ENCODE measurements around the gene HOXD10. TPM values are rescaled to one million over a fixed set of nuclear protein-coding genes. Genes with fewer than 3 reads are reported as not detected.

The HOXD10 gene
- total and polyA plus RNA-seq, 2 experiments from 2014 or later, result 16.0 to 17.2 TPM

GRCh38 chr2:176164611-176165369 is 48.2 kb downstream of the HOXD10 start:
- Histone ChIP-seq H3K36me3 (ENCODE audit: low read depth) (no peaks in the 10 kb centered on the region), H3K4me1 (ENCODE audit: insufficient read depth) (peaks cover 8% of the 10 kb centered on the region; the same call in 1 of the 2 replicates), H3K27me3 (replicated peaks; ENCODE audit: insufficient read depth) (no peaks in the 10 kb centered on the region), H3F3A (ENCODE audit: insufficient read depth) (0 out of 2 replicates have a peak, but pooled peaks cover 13% of the 10 kb centered on the region), H4K20me1 (ENCODE audit: insufficient read depth) (no peaks in the 10 kb centered on the region), H2AFZ (no peak overlapping the region), H3K9me2 (ENCODE audit: insufficient read depth) (no peaks in the 10 kb centered on the region), H3K4me2 (ENCODE audit: unreplicated experiment) (no peak overlapping the region), H3K79me2 (ENCODE audit: insufficient read depth) (no peaks in the 10 kb centered on the region), H3K4me3 (no peak overlapping the region), H3K9me3 (ENCODE audit: low read depth) (no peaks in the 10 kb centered on the region), H3K27ac (no peak overlapping the region), H3K9ac (no peak overlapping the region)
- 96% methylated on average over 52 of the region's 52 CpGs for WGBS, 2 experiments (ENCODE audit: low coverage in 1 of 2, low lambda C conversion rate in 2 of 2, missing lambda C conversion rate in 2 of 2)
- in situ Hi-C loops (cut with MboI), result no loop called here
- no peak for DNase-seq
- no peak for TF ChIP-seq EZH2 (IDR thresholded peaks at IDR 0.05; ENCODE audit: insufficient read depth, poor library complexity, severe bottlenecking)
- TF ChIP-seq EZH2phosphoT487 (IDR thresholded peaks at IDR 0.05; ENCODE audit: insufficient read depth, low read depth), result no peak

GRCh38 chr2:176165370-176166050 is 48.9 kb downstream of the HOXD10 start:
- Histone ChIP-seq H3K27me3 (replicated peaks; ENCODE audit: insufficient read depth) (no peaks in the 10 kb centered on the region), H3K4me2 (ENCODE audit: unreplicated experiment) (no peak overlapping the region)

GRCh38 chr2:176166272-176166671 is 49.7 kb downstream of the HOXD10 start:
- no peak for TF ChIP-seq EZH2phosphoT487 (IDR thresholded peaks at IDR 0.05; ENCODE audit: insufficient read depth, low read depth)
- TF ChIP-seq EZH2 (IDR thresholded peaks at IDR 0.05; ENCODE audit: insufficient read depth, poor library complexity, severe bottlenecking), result no peak
- Histone ChIP-seq H3K4me2 (ENCODE audit: unreplicated experiment) (no peak overlapping the region), H3K27me3 (replicated peaks; ENCODE audit: insufficient read depth) (no peaks in the 10 kb centered on the region), H3K79me2 (ENCODE audit: insufficient read depth) (no peaks in the 10 kb centered on the region), H3K9ac (no peak overlapping the region), H4K20me1 (ENCODE audit: insufficient read depth) (no peaks in the 10 kb centered on the region), H2AFZ (no peak overlapping the region), H3K9me2 (ENCODE audit: insufficient read depth) (no peaks in the 10 kb centered on the region), H3K36me3 (ENCODE audit: low read depth) (no peaks in the 10 kb centered on the region), H3K4me1 (ENCODE audit: insufficient read depth) (peaks cover 8% of the 10 kb centered on the region; the same call in 1 of the 2 replicates), H3K4me3 (no peak overlapping the region), H3F3A (ENCODE audit: insufficient read depth) (0 out of 2 replicates have a peak, but pooled peaks cover 13% of the 10 kb centered on the region), H3K27ac (no peak overlapping the region), H3K9me3 (ENCODE audit: low read depth) (no peaks in the 10 kb centered on the region)
- 74 to 78% methylated on average over 2 of the region's 2 CpGs for WGBS, 2 experiments (ENCODE audit: low coverage in 1 of 2, low lambda C conversion rate in 2 of 2, missing lambda C conversion rate in 2 of 2)
- in situ Hi-C loops (cut with MboI), result no loop called here
- no peak for DNase-seq

More at GRCh38 chr2:176165370-176166050, 48.9 kb downstream of the HOXD10 start:
- Histone ChIP-seq H4K20me1 (ENCODE audit: insufficient read depth) (no peaks in the 10 kb centered on the region), H3K36me3 (ENCODE audit: low read depth) (no peaks in the 10 kb centered on the region), H3K9me2 (ENCODE audit: insufficient read depth) (no peaks in the 10 kb centered on the region), H2AFZ (no peak overlapping the region), H3K4me1 (ENCODE audit: insufficient read depth) (peaks cover 8% of the 10 kb centered on the region; the same call in 1 of the 2 replicates), H3K9me3 (ENCODE audit: low read depth) (no peaks in the 10 kb centered on the region), H3K27ac (no peak overlapping the region), H3F3A (ENCODE audit: insufficient read depth) (0 out of 2 replicates have a peak, but pooled peaks cover 13% of the 10 kb centered on the region), H3K4me3 (no peak overlapping the region), H3K79me2 (ENCODE audit: insufficient read depth) (no peaks in the 10 kb centered on the region), H3K9ac (no peak overlapping the region)
- no peak for TF ChIP-seq EZH2 (IDR thresholded peaks at IDR 0.05; ENCODE audit: insufficient read depth, poor library complexity, severe bottlenecking)
- TF ChIP-seq EZH2phosphoT487 (IDR thresholded peaks at IDR 0.05; ENCODE audit: insufficient read depth, low read depth), result no peak
- DNase-seq, result no peak
- WGBS, 2 experiments (ENCODE audit: low coverage in 1 of 2, low lambda C conversion rate in 2 of 2, missing lambda C conversion rate in 2 of 2), result 91 to 92% methylated on average over 26 of the region's 26 CpGs
- in situ Hi-C loops (cut with MboI), result no loop called here

GRCh38 chr2:176167398-176167797 is 50.8 kb downstream of the HOXD10 start:
- 0 out of 2 replicates have a peak, but pooled peaks cover 8% of the 10 kb centered on the region for H3F3A ChIP-seq (ENCODE audit: insufficient read depth)
- in situ Hi-C loops (cut with MboI), result no loop called here

More at GRCh38 chr2:176167398-176167797, 50.8 kb downstream of the HOXD10 start:
- H3K36me3 ChIP-seq (ENCODE audit: low read depth), result 0 out of 2 replicates have a peak, but pooled peaks cover under 1% of the 10 kb centered on the region
- no peak overlapping the region for H2AFZ ChIP-seq
- no peaks in the 10 kb centered on the region for H3K79me2 ChIP-seq (ENCODE audit: insufficient read depth)
- no peaks in the 10 kb centered on the region for H3K27me3 ChIP-seq (replicated peaks; ENCODE audit: insufficient read depth)
- H3K9me3 ChIP-seq (ENCODE audit: low read depth), result no peaks in the 10 kb centered on the region
- peaks cover 8% of the 10 kb centered on the region; the same call in 1 of the 2 replicates for H3K4me1 ChIP-seq (ENCODE audit: insufficient read depth)
- no peak overlapping the region for H3K27ac ChIP-seq
- no peak overlapping the region for H3K4me3 ChIP-seq
- WGBS, 2 experiments (ENCODE audit: low coverage in 1 of 2, low lambda C conversion rate in 2 of 2, missing lambda C conversion rate in 2 of 2), result 5 to 6% methylated on average over 1 of the region's 1 CpG
- no peaks in the 10 kb centered on the region for H4K20me1 ChIP-seq (ENCODE audit: insufficient read depth)
- no peak overlapping the region for H3K4me2 ChIP-seq (ENCODE audit: unreplicated experiment)
- no peak overlapping the region for H3K9ac ChIP-seq
- no peaks in the 10 kb centered on the region for H3K9me2 ChIP-seq (ENCODE audit: insufficient read depth)
- TF ChIP-seq EZH2phosphoT487 (IDR thresholded peaks at IDR 0.05; ENCODE audit: insufficient read depth, low read depth) (no peak), EZH2 (IDR thresholded peaks at IDR 0.05; ENCODE audit: insufficient read depth, poor library complexity, severe bottlenecking) (no peak)
- DNase-seq, result peak; percentile 60

All from GM23248 (cell line).